D721Med (cell line): ENCODE results near the gene WRAP73.

Experiments used
- DNase-seq: peaks from one replicate; pipeline ENCODE4 v3.0.0; 2011; ENCODE audit warnings: low spot score; ENCODE audit not compliant: insufficient read length
- FAIRE-seq: peaks from 2 replicates; lab custom pipeline; 2011; peaks lifted over from hg19 to GRCh38; lab: Jason Lieb, UNC
- TF ChIP-seq, protein P1 (sequence below): IDR thresholded peaks from 2 replicates; pipeline ENCODE4 v1.5.1; 2012; ENCODE audit warnings: mild to moderate bottlenecking, control low read depth; ENCODE audit not compliant: insufficient read depth; ENCODE audit errors: missing control alignments

Gene WRAP73

DNA sequence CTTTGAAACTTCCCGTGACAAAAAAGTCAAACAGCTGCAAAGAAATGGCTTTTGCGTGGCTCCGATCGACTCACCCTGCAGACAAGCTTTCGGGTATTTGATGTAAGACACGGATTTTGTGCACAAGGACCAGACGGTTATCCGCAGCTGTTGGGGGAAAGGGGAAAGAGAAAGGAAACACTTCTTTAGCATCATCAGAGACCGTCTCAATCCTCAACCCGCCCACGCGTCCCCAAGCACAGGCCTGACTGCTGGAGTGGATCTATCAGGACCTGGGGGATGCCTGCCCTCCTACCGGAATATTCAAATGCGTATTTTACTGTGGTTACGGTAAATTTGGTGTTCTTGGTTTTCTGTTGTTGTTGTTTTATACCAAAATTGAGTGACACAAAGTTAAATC is 11.2 kb downstream of the WRAP73 start:
- no peak for DNase-seq
- FAIRE-seq = no peak
- TF ChIP-seq, protein P1, sequence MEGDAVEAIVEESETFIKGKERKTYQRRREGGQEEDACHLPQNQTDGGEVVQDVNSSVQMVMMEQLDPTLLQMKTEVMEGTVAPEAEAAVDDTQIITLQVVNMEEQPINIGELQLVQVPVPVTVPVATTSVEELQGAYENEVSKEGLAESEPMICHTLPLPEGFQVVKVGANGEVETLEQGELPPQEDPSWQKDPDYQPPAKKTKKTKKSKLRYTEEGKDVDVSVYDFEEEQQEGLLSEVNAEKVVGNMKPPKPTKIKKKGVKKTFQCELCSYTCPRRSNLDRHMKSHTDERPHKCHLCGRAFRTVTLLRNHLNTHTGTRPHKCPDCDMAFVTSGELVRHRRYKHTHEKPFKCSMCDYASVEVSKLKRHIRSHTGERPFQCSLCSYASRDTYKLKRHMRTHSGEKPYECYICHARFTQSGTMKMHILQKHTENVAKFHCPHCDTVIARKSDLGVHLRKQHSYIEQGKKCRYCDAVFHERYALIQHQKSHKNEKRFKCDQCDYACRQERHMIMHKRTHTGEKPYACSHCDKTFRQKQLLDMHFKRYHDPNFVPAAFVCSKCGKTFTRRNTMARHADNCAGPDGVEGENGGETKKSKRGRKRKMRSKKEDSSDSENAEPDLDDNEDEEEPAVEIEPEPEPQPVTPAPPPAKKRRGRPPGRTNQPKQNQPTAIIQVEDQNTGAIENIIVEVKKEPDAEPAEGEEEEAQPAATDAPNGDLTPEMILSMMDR = no peak

DNA sequence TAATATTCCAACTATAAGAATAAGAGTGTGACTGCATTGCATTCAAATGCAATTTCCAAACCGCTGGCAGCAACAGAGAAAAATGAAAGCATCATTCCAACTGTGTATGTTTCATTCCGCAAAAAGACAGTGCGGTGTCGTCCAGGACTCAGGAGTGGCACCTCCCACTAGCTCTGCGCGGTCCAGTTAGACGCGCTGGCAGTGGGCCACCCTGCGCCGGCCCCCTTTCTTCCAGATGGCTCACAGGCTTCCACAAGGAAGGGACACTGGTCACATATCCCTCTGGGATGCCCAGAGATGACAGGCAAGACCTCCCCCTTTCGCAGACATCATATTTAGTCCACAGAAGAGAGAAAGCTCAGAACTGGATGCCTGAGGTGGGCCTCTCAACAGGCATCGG is 11.9 kb downstream of the WRAP73 start:
- DNase-seq (no peak), FAIRE-seq (no peak)
- TF ChIP-seq, protein P1 = no peak

DNA sequence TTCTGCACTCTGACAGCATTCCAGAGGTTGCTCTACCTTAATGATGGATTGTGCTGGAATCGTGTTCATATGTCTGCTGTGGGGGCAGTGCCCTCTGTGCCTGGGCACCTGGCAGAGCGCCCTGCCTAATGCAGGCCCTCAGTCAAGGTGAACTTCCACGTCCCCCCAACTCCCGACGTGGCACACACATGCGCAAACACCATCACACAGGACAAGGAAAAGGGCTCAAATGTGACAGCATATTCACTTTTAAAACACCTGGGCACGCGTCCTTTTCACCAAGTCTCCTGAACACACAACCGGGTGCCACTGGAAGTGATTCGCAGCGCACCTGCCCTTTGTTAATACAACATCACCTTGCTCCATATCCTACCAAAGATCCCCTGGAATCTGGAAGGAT is 13.4 kb downstream of the WRAP73 start:
- DNase-seq (no peak), FAIRE-seq (no peak)
- TF ChIP-seq, protein P1 = no peak

GRCh38 chr1:3636080-3636479 is 13.8 kb downstream of the WRAP73 start:
- FAIRE-seq (no peak), DNase-seq (no peak)
- TF ChIP-seq, protein P1 = no peak

- DNase-seq = no peak
- no peak for FAIRE-seq
- TF ChIP-seq, protein P1 = no peak
Observed at GRCh38 chr1:3634059-3634800, 15.7 kb downstream of the WRAP73 start.

DNA sequence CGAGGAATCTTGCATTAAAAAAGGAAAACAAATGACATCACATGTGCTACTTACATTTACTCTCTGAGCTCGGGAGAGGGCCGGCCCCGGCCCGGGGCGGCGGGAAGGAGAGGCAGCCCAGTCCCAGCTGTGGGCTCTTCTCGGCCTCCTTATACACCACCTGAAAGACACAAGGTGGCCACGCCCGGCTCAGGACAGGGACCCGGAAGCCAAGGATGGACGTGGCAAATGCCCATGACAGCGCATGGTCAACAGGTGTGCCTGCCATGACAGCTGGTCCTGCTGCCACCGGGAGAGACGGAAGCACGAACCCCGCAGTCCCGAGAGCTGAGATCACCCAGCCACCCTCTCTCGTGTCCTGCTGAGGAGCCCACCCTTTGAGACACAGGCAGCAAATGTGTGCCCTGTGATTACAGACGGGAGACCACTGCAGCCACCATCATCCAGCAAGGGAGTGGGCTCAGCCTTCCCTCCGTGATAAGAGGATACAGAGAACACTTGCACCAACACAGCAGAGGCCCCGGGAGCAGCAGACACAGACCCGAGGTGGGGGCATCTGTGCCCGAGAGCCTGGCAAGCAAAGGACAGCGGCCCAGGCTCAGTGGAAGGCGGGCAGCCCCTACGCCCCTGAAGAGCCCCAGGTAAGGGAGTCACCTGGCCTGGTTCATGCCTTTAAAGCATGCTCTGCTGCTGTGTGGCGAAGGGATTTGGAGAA is 16.4 kb downstream of the WRAP73 start:
- DNase-seq = no peak
- TF ChIP-seq, protein P1 = no peak
- FAIRE-seq = no peak

DNA sequence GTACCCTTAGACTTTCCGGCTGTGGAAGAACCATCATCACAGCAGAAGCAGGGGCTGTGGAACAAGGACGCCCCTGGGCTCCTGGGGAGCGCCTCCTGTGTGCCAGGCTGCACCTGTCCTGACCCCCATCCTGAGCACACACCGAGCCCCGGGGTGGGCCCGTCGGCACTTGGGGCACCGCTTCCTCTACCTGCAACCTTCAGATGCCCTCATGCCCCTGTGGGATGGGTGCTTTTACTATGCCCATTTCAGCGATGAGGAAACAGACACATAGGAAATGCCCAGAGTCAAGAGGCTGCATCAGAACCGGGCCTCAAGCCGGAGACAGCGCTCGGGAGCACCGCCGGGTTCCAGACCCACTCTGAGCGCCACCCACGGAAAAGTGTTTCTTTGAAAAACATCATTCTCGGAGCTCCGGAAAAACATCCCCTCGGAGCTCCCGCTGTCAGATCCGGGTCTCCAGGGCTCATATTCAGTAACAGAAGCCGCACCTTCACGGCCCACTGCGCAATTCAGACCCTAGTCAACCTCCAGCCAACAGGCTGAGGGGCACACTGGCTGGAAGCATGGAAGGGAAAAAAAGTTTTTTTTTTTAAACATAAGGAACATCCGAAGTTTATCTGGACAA is 17.1 kb downstream of the WRAP73 start:
- DNase-seq = no peak
- no peak for FAIRE-seq
- TF ChIP-seq, protein P1 = no peak
